Measurements from ENCODE around the gene RNU7-1.
A peak's percentile ranks its signal among the peaks of the same experiment; 100 is the strongest.

The RNU7-1 gene

GRCh38 chr12:6943722-6944380, at the start of gene RNU7-1, which contains the start of gene C12orf57:
Gene RNU7-1, plus strand, starts transcription at chr12:6943816.
Gene C12orf57, plus strand, starts transcription at chr12:6944022. Its CDS starts 100 bp downstream, at chr12:6944122.
- H3K27me3 ChIP-seq (ENCODE audit: control insufficient read depth in 1 of 2, insufficient read depth in 2 of 2, low read length in 2 of 2), result no peaks in the 10 kb centered on the region
- peaks cover 23 to 46% of the 10 kb centered on the region in 2 donors for H3K4me1 ChIP-seq (ENCODE audit: control insufficient read depth in 1 of 2, insufficient read depth in 2 of 2, low read length in 2 of 2)
- H3K27ac ChIP-seq (ENCODE audit: low read depth, low read length), result peak within 1 kb of the TSS; percentile 95
- no peaks in the 10 kb centered on the region for H3K9me3 ChIP-seq (ENCODE audit: control insufficient read depth in 1 of 2, low read length in 2 of 2)
- peaks cover 9 to 20% of the 10 kb centered on the region in 2 donors for H3K36me3 ChIP-seq (ENCODE audit: control insufficient read depth in 1 of 2, insufficient read depth in 2 of 2, low read length in 2 of 2)
- peak within 1 kb of the TSS; percentile 82 to 99 for H3K9ac ChIP-seq (ENCODE audit: low read depth in 1 of 2, low read length in 2 of 2)
- peak within 1 kb of the TSS; percentile 88 to 95 for H3K4me3 ChIP-seq (ENCODE audit: low read depth in 1 of 2, low read length in 2 of 2)

- no peak overlapping the region for H3K27ac ChIP-seq (ENCODE audit: low read depth, low read length)
- no peak overlapping the region for H3K4me3 ChIP-seq (ENCODE audit: low read depth in 1 of 2, low read length in 2 of 2)
- H3K27me3 ChIP-seq (ENCODE audit: control insufficient read depth in 1 of 2, insufficient read depth in 2 of 2, low read length in 2 of 2), result no peaks in the 10 kb centered on the region
- peaks cover 9 to 13% of the 10 kb centered on the region in 2 donors for H3K4me1 ChIP-seq (ENCODE audit: control insufficient read depth in 1 of 2, insufficient read depth in 2 of 2, low read length in 2 of 2)
- no peaks in the 10 kb centered on the region for H3K9me3 ChIP-seq (ENCODE audit: control insufficient read depth in 1 of 2, low read length in 2 of 2)
- H3K36me3 ChIP-seq (ENCODE audit: control insufficient read depth in 1 of 2, insufficient read depth in 2 of 2, low read length in 2 of 2), result no peaks in the 10 kb centered on the region
- H3K9ac ChIP-seq (ENCODE audit: low read depth in 1 of 2, low read length in 2 of 2), result no peak overlapping the region
Measured at GRCh38 chr12:6894321-6894720, 49.3 kb upstream of the RNU7-1 start.

- Histone ChIP-seq H3K4me3 (ENCODE audit: low read depth in 1 of 2, low read length in 2 of 2) (no peak overlapping the region), H3K9ac (ENCODE audit: low read depth in 1 of 2, low read length in 2 of 2) (no peak overlapping the region), H3K36me3 (ENCODE audit: control insufficient read depth in 1 of 2, insufficient read depth in 2 of 2, low read length in 2 of 2) (no peaks in the 10 kb centered on the region), H3K27ac (ENCODE audit: low read depth, low read length) (no peak overlapping the region), H3K4me1 (ENCODE audit: control insufficient read depth in 1 of 2, insufficient read depth in 2 of 2, low read length in 2 of 2) (peaks cover 3 to 12% of the 10 kb centered on the region in 2 donors), H3K27me3 (ENCODE audit: control insufficient read depth in 1 of 2, insufficient read depth in 2 of 2, low read length in 2 of 2) (no peaks in the 10 kb centered on the region), H3K9me3 (ENCODE audit: control insufficient read depth in 1 of 2, low read length in 2 of 2) (no peaks in the 10 kb centered on the region)
Measured at GRCh38 chr12:6896846-6897435, 46.7 kb upstream of the RNU7-1 start.

GRCh38 chr12:6899427-6899826, 44.2 kb upstream of the RNU7-1 start:
- no peak overlapping the region for H3K27ac ChIP-seq (ENCODE audit: low read depth, low read length)
- H3K4me3 ChIP-seq (ENCODE audit: low read depth in 1 of 2, low read length in 2 of 2), result no peak overlapping the region

GRCh38 chr12:6899837-6900519, 43.6 kb upstream of the RNU7-1 start:
- Histone ChIP-seq H3K36me3 (ENCODE audit: control insufficient read depth in 1 of 2, insufficient read depth in 2 of 2, low read length in 2 of 2) (no peaks in the 10 kb centered on the region), H3K27ac (ENCODE audit: low read depth, low read length) (peak overlapping the region; percentile 13), H3K9ac (ENCODE audit: low read depth in 1 of 2, low read length in 2 of 2) (no peak overlapping the region), H3K27me3 (ENCODE audit: control insufficient read depth in 1 of 2, insufficient read depth in 2 of 2, low read length in 2 of 2) (no peaks in the 10 kb centered on the region), H3K9me3 (ENCODE audit: control insufficient read depth in 1 of 2, low read length in 2 of 2) (no peaks in the 10 kb centered on the region), H3K4me3 (ENCODE audit: low read depth in 1 of 2, low read length in 2 of 2) (no peak overlapping the region), H3K4me1 (ENCODE audit: control insufficient read depth in 1 of 2, insufficient read depth in 2 of 2, low read length in 2 of 2) (peaks cover 17 to 34% of the 10 kb centered on the region in 2 donors)

More at GRCh38 chr12:6899427-6899826, 44.2 kb upstream of the RNU7-1 start:
- no peaks in the 10 kb centered on the region for H3K9me3 ChIP-seq (ENCODE audit: control insufficient read depth in 1 of 2, low read length in 2 of 2)
- no peaks in the 10 kb centered on the region for H3K27me3 ChIP-seq (ENCODE audit: control insufficient read depth in 1 of 2, insufficient read depth in 2 of 2, low read length in 2 of 2)
- H3K4me1 ChIP-seq (ENCODE audit: control insufficient read depth in 1 of 2, insufficient read depth in 2 of 2, low read length in 2 of 2), result peaks cover 14 to 31% of the 10 kb centered on the region in 2 donors
- no peak overlapping the region for H3K9ac ChIP-seq (ENCODE audit: low read depth in 1 of 2, low read length in 2 of 2)
- H3K36me3 ChIP-seq (ENCODE audit: control insufficient read depth in 1 of 2, insufficient read depth in 2 of 2, low read length in 2 of 2), result no peaks in the 10 kb centered on the region

- Histone ChIP-seq H3K4me3 (ENCODE audit: low read depth in 1 of 2, low read length in 2 of 2) (no peak overlapping the region), H3K4me1 (ENCODE audit: control insufficient read depth in 1 of 2, insufficient read depth in 2 of 2, low read length in 2 of 2) (peaks cover 23 to 38% of the 10 kb centered on the region in 2 donors), H3K9ac (ENCODE audit: low read depth in 1 of 2, low read length in 2 of 2) (no peak overlapping the region), H3K36me3 (ENCODE audit: control insufficient read depth in 1 of 2, insufficient read depth in 2 of 2, low read length in 2 of 2) (no peaks in the 10 kb centered on the region), H3K27me3 (ENCODE audit: control insufficient read depth in 1 of 2, insufficient read depth in 2 of 2, low read length in 2 of 2) (no peaks in the 10 kb centered on the region), H3K9me3 (ENCODE audit: control insufficient read depth in 1 of 2, low read length in 2 of 2) (no peaks in the 10 kb centered on the region), H3K27ac (ENCODE audit: low read depth, low read length) (no peak overlapping the region)
Measured at GRCh38 chr12:6902448-6902847, 41.2 kb upstream of the RNU7-1 start.

- peaks cover 23 to 38% of the 10 kb centered on the region in 2 donors for H3K4me1 ChIP-seq (ENCODE audit: control insufficient read depth in 1 of 2, insufficient read depth in 2 of 2, low read length in 2 of 2)
- no peak overlapping the region for H3K27ac ChIP-seq (ENCODE audit: low read depth, low read length)
- H3K36me3 ChIP-seq (ENCODE audit: control insufficient read depth in 1 of 2, insufficient read depth in 2 of 2, low read length in 2 of 2), result no peaks in the 10 kb centered on the region
- no peak overlapping the region for H3K4me3 ChIP-seq (ENCODE audit: low read depth in 1 of 2, low read length in 2 of 2)
- H3K9ac ChIP-seq (ENCODE audit: low read depth in 1 of 2, low read length in 2 of 2), result no peak overlapping the region
- H3K9me3 ChIP-seq (ENCODE audit: control insufficient read depth in 1 of 2, low read length in 2 of 2), result no peaks in the 10 kb centered on the region
- H3K27me3 ChIP-seq (ENCODE audit: control insufficient read depth in 1 of 2, insufficient read depth in 2 of 2, low read length in 2 of 2), result no peaks in the 10 kb centered on the region
Measured at GRCh38 chr12:6903722-6904121, 39.9 kb upstream of the RNU7-1 start.

- peaks cover 23 to 33% of the 10 kb centered on the region in 2 donors for H3K4me1 ChIP-seq (ENCODE audit: control insufficient read depth in 1 of 2, insufficient read depth in 2 of 2, low read length in 2 of 2)
Measured at GRCh38 chr12:6904280-6905276, 39.0 kb upstream of the RNU7-1 start, which contains the start of gene LRRC23. Gene LRRC23, plus strand, starts transcription at chr12:6904822. Its CDS starts 812 bp downstream, at chr12:6905634.

GRCh38 chr12:6905414-6906040, 38.1 kb upstream of the RNU7-1 start:
- Histone ChIP-seq H3K4me3 (ENCODE audit: low read depth in 1 of 2, low read length in 2 of 2) (peak overlapping the region; percentile 80 to 99), H3K9ac (ENCODE audit: low read depth in 1 of 2, low read length in 2 of 2) (peak overlapping the region; percentile 76 to 93), H3K9me3 (ENCODE audit: control insufficient read depth in 1 of 2, low read length in 2 of 2) (no peaks in the 10 kb centered on the region), H3K27ac (ENCODE audit: low read depth, low read length) (no peak overlapping the region), H3K27me3 (ENCODE audit: control insufficient read depth in 1 of 2, insufficient read depth in 2 of 2, low read length in 2 of 2) (no peaks in the 10 kb centered on the region), H3K4me1 (ENCODE audit: control insufficient read depth in 1 of 2, insufficient read depth in 2 of 2, low read length in 2 of 2) (peaks cover 19 to 27% of the 10 kb centered on the region in 2 donors), H3K36me3 (ENCODE audit: control insufficient read depth in 1 of 2, insufficient read depth in 2 of 2, low read length in 2 of 2) (no peaks in the 10 kb centered on the region)

More at GRCh38 chr12:6904280-6905276, 39.0 kb upstream of the RNU7-1 start, which contains the start of gene LRRC23:
- H3K27me3 ChIP-seq (ENCODE audit: control insufficient read depth in 1 of 2, insufficient read depth in 2 of 2, low read length in 2 of 2), result no peaks in the 10 kb centered on the region
- peak within 1 kb of the TSS; percentile 80 to 99 for H3K4me3 ChIP-seq (ENCODE audit: low read depth in 1 of 2, low read length in 2 of 2)
- peak within 1 kb of the TSS; percentile 82 for H3K27ac ChIP-seq (ENCODE audit: low read depth, low read length)
- H3K9me3 ChIP-seq (ENCODE audit: control insufficient read depth in 1 of 2, low read length in 2 of 2), result no peaks in the 10 kb centered on the region
- no peaks in the 10 kb centered on the region for H3K36me3 ChIP-seq (ENCODE audit: control insufficient read depth in 1 of 2, insufficient read depth in 2 of 2, low read length in 2 of 2)
- peak within 1 kb of the TSS; percentile 76 to 93 for H3K9ac ChIP-seq (ENCODE audit: low read depth in 1 of 2, low read length in 2 of 2)
